ENCODE data around the gene OTUD5. TPM values are rescaled to one million over a fixed set of nuclear protein-coding genes. Genes with fewer than 3 reads are reported as not detected.

The OTUD5 gene
- total RNA-seq, 1 donor from 2014 or later: 20.3 TPM

DNA sequence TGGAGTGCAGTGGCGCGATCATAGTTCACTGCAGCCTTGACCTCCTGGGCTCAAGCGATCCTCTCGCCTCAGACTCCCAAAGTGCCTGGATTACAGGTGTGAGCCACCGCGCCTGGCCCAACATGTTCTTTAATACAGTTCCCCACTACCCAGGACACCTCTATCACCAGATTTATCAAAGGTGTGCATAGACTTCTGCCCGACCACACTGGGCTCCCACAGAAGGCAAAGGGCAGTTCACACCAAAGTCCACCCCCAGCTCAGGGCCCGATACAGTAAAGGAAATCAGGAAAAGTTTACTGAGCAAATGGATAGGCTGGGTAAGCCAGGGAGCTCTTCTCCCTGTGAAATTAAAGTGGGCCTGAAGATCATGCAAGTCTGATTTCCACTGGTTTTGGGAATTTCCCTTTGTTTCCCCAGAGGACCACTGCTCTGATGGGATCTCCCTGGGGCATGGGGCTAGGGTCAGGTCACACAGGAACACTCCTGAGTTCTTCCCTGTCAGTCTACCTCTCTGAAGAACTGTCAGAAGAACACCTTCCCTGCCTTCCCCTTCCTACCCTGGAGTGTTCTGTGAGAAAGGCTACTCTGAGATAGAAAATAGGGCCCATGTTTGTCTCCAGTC lies 20.9 kb downstream of the OTUD5 start:
- ATAC-seq: no peak

DNA sequence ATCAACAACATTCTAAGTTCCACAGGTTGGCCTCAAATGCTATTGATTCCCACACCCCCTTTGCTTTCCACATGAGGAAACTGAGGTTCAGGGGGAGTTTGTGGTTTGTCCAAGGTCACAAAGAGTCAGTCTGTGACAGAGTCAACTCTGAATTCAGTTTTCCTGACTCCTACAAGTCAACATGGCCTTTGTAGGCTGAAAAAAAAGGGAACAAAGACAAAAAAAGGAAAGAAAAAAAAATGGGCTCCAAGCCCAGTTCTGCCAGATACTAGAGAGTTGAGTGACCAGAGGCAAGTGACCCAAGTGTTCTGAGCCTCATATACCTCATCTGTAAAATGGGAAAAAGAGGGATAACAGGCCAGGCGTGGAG lies 22.1 kb downstream of the OTUD5 start:
- ATAC-seq: no peak

DNA sequence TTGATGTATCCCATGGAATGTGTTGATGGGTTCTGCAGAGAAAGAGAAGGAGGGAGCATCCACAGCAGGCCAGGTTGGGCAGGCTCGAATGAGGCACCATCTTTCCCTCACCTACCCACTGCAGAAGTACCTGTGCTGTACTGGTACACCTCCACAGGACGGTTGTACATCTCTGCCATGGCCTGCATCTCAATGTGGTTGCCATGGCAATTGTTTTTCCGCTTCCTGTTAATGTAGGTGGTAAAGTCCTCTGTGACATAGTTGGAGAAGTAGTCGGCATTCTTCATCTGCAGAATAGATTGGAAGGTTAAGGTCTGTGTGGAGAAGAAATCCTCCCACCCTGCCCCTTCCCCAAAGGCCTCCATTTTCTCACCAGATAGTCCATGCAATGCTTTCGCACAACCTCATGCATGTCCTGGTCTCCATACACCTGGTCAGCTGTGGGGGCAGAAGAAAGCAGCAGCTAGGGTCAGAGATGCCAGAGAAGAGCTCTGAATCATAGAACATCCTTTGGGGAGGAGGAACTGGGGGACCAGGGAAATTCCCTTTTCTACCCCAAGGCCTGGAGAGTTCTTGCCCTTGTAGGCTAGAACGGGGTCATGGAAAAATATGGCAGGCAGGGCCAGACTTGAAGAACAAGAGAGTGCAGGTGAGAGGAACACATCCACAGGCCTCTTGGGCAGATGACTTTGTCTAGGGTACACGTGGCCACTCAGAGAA lies 22.7 kb downstream of the OTUD5 start:
- ATAC-seq: no peak

- no peak for ATAC-seq
Measured at GRCh38 chrX:48933757-48934156, 23.6 kb downstream of the OTUD5 start.

GRCh38 chrX:48927736-48928382 lies 29.5 kb downstream of the OTUD5 start:
- ATAC-seq: no peak

- ATAC-seq: no peak
Measured at GRCh38 chrX:48927123-48927522, 30.3 kb downstream of the OTUD5 start.

- ATAC-seq: no peak
Measured at GRCh38 chrX:48924270-48924669, 33.1 kb downstream of the OTUD5 start.

DNA sequence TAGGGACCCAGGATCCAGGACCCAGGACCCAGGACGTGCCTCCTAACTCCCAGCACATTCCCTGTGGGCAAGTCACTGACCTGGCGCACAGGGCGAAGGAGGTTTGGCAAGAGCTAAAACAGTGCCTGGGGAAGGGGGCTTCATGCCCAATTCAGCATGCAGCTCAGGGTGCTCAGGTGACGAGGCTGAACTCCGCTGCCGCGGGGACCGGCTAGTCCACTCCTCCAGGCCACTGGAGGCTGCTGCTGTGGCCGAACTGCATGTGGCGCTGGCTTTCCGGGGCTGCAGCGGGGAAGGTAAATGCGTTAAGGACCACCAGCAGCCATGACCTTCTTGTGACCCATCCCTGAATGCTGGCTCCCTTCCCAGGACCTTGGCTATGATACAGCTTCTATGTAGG lies 33.6 kb downstream of the OTUD5 start:
- ATAC-seq: no peak

GRCh38 chrX:48920718-48921104 lies 36.7 kb downstream of the OTUD5 start:
- no peak for ATAC-seq

GRCh38 chrX:48919947-48920717 lies 37.3 kb downstream of the OTUD5 start:
- ATAC-seq: no peak

DNA sequence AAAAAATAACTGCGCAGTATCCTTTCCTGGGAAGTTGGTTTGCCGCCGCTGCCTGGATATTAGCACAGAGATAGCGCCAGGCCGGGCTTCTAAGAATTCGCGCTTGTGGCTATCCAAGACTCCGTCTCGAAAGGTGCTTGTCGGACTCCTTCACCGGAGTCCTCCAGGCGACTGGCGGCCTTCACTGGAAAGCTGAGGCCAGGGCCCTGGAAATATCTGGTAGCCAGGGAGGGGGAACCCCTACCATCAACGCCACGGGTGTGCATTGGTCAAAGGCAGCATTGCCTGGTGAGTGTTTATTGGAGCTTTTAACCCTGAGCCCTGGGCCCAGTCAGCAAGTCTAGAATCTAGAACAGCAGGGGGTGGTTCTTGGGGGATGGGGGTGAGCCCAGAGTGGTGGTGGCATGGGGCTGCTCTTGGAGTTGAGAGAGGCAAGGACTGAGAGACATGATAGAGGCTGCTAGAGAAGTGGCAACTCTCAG lies 38.0 kb downstream of the OTUD5 start:
- peak; percentile 1 for ATAC-seq

- ATAC-seq: peak; percentile 89
Measured at GRCh38 chrX:48918643-48919340, 38.6 kb downstream of the OTUD5 start, which contains the start of gene PIM2. PIM2 (minus strand) TSS chrX:48919024; CDS start chrX:48918834, 190 bp downstream.

DNA sequence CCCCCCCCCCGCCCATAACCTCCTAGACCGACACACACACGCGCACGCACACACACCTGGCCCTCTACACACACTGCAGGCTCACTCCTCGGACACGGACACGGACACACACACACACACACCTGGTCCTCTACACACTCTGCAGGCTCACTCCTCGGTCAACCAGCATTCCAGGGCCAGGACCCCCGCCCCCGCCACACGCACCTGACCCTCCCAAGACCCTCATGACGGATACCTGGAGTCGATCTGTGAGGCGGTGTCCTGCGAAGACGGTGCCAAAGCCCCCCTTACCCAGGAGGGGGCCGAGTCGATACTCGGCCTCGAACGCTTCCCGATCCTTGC lies 39.1 kb downstream of the OTUD5 start:
- no peak for ATAC-seq

DNA sequence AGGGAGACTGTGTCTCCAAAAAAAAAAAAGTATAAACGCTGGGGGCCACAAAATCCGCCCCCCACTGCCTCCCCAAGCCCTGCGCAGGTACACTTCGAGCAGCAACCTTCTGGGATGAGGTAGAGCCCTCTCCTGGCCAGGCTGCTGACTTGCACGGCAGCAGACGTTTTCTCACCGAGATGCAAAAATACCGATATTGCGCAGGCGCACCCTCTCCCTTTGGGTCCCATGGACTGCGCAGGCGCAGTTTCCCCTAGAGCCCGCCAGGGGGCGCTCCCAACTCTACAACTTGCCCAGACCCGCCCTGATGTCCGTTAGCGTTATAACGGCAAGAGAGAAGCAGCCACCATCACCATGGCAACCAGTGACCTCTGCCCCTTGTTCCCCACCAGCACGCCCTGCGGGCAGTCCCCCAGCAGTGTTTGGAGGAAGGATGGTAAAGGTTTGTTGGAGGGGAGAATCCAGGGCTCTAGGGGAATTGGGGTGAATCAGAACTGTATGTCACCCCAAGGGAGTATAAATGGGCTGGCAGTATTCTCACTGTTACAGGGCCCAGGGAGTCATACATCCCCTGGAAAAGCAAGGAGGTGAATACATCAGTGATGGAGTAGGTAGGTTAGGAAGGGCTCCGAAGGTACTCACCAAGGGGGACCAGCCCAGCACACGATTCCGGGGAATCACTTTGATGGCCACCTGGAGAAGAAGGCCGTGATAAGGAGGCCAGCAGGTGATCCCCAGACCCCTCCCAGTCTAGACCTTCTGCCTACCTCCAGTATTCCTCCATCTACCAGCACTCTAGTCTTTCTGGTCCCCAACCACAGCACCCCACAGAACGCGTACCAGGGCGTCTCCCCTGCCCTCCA lies 40.0 kb downstream of the OTUD5 start:
- peak; percentile 75 for ATAC-seq

GRCh38 chrX:48914593-48915493 lies 42.6 kb downstream of the OTUD5 start:
- ATAC-seq: no peak

- no peak for ATAC-seq
Measured at GRCh38 chrX:48913605-48914366, 43.6 kb downstream of the OTUD5 start.

DNA sequence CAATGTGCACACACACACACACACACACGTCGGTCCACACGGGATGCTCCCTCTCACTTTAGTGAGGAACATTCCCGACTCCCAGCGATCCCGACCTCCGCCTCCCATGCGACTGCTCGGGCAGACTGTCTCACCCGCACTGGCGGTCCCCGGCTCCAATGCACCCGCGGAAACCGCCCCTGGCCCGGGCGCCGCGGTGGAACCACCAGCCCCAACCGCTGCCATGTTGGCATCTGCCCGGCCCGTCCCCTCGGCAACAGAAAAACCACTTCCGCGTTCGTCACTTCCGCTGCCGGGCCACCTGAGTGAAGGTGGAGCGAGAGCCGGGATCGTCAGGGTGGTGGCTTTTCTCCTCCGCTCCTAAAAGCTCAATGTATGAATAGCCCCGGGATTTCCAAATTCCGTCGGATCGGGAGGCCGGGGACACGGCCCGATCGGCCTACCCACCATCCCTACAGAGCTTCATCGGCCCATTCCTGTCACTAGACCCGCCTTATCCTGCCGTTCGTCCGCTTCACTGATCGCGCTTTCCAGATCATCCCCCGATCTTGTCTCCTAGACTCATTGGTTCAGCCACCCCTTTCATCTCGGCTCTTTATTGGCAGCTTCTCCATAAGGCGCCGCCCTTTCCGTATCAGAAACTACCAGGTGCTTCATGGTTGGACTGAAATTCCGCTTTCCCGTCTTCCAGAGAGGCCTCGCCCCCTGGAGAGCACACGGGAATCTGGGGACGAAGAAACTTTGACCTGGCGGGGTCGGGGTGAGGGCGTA lies 45.8 kb downstream of the OTUD5 start, which contains the start of gene SLC35A2:
Gene SLC35A2 (minus strand): TSS at position 235 of the 771 bp plus-strand sequence. CDS start 10 bp downstream, at position 225.
- ATAC-seq: peak; percentile 80

DNA sequence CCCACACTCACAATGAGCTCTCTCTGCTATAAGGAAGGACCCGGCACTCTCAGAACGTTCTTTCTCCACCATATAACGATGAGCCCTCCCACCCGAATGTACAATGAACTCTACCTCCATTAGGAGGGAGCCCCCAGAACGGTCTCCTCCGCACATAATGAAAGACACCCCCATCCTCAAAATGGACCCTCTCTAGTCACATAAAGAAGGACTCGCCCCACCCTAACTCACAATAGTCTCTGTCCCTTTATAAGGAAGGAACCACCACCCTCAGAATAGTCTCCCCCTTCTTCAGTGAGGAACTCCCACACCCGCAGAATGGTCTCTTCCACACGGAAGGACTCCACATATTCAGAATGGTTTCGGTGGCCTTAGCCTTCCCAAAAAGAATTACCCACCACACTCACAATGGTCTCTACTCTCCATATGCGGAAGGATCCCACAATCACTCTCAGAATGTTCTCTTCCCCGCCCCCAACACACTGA lies 46.4 kb downstream of the OTUD5 start:
- ATAC-seq: peak; percentile 23

Measured in esophagus mucosa (tissue), 1 donor.